RKO (cell line): ENCODE data around the gene KLHL42.
A peak's percentile ranks its signal among the peaks of the same experiment; 100 is the strongest.

ENCODE experiments used
- DNase-seq: peaks from one replicate; pipeline ENCODE4 v3.0.0-alpha.2; 2016; ENCODE audit warnings: low spot score

The KLHL42 gene

DNA sequence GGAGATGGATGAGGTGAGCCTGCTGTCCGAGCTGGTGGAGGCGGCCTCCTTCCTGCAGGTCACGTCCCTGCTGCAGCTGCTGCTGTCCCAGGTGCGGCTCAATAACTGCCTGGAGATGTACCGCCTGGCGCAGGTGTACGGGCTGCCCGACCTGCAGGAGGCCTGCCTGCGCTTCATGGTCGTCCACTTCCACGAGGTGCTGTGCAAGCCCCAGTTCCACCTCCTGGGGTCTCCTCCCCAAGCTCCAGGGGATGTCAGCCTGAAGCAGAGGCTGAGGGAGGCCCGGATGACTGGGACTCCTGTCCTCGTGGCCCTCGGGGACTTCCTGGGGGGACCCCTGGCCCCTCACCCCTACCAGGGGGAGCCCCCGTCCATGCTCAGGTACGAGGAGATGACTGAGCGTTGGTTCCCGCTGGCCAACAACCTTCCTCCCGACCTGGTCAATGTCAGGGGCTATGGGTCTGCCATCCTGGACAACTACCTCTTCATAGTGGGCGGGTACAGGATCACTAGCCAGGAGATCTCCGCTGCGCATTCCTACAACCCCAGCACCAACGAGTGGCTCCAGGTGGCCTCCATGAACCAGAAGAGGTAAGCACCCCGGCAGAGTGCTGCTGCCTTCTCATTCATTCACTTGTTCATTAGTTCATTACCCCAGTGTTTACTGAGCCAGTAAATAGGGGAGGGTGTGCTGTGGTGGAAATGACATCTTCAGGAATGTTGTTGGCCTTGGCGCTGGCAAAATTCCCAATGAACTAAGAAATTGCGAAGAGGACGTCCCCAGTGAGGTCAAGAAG, 777 bp downstream of the KLHL42 start:
- peak; percentile 84 for DNase-seq

DNA sequence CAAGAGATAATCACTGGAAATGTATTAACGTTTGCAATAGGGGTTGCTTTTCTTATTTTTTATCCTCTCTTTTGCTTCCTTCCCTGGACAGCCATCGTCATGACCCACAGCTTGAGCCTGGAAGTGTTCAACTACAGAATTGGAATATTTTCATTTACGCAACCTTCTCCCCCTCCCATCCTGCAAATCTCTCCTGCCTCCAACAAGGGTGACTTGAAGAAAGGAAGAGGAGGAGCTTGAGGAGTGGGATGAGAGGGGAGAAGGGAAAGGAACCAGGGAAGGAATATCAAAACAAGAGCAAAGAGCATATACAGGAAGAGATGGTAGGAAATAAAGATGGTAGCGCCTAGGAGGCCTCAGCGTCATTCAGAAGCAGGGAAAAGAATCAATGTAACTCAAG, 1.6 kb downstream of the KLHL42 start:
- DNase-seq = peak; percentile 27

DNA sequence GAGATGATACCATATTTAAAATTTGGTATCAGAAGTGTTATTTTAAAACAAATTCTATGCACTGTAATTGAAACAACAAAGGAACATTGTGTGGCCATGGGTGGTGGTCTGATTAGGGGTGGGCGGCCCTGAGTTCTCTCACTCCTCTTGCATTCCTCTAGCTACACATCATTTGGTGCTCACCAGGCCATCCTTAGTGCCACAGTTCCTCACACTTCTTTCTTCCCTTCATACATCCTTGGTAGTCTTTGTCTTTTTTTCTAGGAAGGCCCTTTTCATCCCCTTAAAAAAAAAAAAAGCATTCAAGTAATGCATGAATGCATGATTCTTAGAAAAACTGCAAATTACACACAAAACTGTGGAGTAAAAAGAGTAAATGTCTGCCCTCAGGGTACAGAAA, 2.4 kb downstream of the KLHL42 start:
- peak; percentile 18 for DNase-seq

DNA sequence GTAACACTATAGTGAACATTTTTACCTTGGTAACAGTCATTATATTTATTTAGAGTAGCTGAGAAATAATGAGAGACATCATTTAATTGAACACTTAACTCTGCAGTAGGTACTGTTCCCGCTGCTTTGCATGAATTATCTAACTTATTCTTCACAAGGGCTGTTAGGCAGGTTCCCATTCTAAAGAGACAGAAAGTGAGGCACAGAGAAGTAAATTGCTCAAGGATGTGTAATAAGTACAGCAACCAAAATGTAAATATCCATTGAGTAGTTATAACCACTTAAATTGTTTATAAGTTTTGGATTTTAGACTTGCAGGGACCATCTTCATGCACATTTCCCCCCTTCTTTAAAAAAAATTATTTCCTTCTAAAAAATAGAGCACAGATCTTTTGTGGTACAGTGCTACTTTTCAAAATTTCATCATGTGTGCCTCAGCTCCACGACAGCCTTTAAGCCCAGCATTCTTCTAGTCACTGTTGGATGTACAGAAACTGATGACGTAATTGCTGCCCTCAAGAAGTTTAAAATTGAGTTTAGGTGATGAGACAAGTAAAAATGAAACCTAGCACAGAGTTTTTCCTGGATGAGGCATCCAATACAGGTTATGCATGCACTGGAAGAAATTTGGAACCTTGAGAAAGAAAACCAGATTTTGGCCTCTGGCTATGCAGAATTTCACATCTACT, 6.0 kb downstream of the KLHL42 start:
- peak; percentile 78 for DNase-seq

DNA sequence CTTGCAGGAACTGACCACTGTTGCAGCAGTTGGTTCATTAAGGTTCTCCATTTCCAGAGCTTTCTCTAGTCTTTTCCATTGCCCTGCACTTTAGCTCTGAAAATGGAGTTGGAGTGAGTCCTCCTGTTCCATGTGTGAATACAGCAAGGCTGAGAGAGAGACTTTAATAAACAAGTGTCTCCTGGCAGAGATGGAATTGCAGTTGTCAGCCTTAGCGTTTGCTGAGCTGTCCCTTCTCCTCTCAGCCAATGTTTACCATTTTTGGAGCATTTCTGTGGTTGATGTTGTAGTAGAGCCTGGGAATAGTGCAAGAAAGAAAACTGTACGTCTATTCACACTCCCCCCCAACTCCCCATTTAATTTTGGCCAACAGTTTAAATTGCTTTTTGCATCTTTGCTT, 7.5 kb downstream of the KLHL42 start:
- DNase-seq = no peak

DNA sequence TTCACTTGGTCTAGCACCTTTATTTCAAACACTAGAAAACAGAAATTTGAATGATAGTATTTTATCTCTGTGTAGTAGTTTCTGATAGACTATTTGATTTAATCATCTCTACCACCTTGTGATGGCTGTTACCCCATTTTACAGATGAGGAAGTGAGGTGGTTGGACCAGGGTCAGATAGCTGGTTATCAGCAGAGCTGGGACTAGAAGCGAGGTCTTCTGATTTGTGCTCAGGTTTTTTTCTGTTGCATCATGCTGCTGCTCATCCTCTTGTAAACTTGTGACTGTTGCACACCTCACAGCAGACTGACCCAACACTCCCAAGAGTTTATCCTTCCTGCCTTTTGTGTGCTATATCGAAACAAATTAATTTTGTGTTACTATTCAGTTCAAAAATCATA, 10.1 kb downstream of the KLHL42 start:
- DNase-seq = no peak

DNA sequence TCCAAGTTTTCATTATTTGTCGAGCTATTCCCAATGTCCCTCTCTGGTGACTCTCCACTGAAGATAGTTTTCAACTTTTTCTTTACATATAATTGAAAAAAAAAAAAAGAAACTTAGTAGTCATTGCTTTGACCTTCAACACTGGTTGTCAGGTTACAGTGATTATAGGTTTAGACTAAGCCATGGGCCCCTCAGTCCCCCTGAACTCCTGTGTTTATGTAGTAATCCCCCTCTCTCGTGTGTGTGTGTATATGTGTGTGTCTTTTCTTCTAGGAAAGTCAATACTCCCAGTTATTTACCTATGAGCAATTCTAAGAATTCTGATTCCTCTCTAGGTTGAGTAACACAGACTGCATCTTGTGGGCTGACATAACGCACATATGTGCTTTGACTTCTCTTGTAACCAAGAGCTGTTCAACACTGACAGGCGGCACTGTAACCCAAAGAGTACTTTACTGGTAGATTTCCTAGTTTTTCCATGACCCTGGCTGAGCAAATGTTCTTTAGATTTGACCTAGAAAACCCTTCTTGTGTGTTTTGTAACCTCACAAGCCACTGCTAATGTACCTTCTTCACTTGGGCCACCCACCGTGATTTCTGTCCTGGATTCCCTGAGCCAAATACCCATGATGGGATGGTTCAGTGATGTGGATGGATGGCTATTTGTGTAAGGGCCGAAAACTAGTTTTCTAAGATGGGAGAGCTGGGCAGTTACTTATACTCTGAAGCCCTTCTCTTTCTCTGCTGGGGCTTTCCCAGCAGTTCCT, 15.0 kb downstream of the KLHL42 start:
- no peak for DNase-seq

DNA sequence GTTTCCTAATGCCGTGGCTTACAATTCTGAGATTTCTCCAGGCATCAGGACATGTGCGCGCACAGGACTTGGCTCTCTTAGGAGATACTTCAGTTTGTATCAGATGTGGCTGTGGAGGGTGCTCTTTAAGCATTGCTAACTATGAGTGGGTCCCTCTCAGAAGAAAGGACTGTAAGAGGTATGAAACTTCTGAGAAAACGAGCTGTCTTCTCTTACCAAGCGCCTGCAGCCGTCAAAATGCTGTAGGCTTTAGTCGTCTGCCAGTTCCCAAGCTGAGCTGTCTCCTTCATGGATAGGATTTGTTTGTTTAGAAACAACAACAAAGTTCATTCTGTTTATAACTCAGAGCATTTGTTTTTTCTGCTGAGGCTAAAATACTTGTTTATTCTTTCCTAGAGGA, 16.1 kb downstream of the KLHL42 start:
- no peak for DNase-seq

DNA sequence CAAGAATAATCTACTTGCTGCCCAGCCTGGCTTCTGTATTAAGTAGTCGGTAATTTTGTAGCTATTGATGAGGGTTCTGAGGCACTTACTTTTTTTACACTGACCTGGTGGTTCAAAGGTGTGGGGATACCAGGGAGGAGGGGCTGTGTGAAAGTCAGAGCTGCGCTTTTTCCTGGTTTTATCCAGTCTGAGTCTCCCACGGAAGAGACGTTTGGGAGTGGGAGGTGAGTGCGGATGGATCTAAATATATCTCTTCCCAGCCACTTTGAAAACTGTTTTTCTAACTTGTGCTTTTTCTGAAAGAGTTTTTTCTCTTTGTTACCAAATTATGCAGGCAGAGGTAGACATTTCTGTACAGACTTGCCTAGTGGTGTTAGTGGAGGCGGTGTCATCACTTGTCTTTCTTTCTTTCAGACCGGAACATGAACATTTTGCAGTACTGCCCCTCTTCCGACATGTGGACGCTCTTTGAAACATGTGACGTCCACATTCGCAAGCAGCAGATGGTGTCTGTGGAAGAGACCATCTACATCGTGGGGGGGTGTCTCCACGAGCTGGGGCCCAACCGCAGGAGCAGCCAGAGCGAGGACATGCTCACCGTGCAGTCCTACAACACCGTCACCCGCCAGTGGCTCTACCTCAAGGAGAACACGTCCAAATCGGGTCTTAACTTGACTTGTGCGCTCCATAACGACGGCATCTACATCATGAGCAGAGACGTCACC, 17.4 kb downstream of the KLHL42 start:
- no peak for DNase-seq

DNA sequence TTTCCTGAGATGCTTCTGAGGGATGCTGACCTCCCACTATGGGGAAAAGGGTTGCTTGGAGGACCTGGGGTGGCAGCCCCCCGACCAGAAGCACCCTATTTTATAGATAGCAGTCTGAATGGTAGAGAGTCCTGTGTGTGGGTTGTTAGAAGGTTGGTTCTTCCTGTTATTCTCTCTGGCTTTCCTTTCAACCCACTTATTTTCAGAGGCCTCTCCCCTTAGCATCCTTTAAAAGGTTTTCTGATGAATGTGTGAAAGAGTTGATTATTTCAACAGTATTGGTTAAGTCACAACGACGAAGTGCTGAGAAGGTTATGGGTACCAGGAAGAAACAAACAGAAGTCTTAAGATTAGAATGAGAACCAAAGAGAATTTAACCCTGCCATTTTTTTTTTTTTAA, 20.8 kb downstream of the KLHL42 start:
- no peak for DNase-seq

DNA sequence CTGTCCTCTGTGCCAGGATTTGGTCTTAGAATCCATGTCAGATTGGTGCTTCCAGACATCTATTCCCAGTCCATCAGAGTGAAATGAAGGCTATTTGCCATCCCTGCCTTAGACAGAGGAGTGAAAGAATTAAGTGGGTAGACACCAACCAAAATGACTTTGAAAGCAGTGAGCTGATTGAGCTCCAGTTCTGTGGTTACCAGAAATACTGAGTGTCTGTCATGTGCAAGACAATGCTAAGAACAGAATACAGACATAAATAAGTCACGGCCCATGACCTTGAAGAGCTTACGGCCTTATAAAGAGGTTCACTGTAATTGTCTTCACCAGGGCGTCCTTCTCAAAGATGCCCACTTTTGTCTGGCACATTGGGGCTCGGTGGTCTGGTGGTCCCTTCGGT, 21.6 kb downstream of the KLHL42 start:
- DNase-seq = no peak

DNA sequence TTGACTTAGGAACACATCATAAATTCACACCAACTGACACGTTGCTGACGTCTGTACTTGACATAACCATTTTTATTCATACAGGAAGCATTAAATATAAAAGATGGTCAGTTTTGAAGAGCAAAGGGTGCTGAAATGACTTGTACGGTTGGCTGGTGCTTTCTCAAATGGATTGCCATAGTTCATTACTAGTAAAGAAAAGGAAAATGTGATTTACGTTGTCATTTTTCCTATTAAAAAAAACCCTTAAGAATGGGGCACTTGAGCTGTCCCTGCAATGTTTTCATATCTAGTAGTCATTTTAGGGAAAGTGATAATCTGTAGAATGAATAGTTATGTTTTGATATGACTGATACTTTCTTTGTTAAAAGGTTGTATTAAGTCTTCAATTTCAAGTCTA, 22.5 kb downstream of the KLHL42 start:
- no peak for DNase-seq

DNA sequence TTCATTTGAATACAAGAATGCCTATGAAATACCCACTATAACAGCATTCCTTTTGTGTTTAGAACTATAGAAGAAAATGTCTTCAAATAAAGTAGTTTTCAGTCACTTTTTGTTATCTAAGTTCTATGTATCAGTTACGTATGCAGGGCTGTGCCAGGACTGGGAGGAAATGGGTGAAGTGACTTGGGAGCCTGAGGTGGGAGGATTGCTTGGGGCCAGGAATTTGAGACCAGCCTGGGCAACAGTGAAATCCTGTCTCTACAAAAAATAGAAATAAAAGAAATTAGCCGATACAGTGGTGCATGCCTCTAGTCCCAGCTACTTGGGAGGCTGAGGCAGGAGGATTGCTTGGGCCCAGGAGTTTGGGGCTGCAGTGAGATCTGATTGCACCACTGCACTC, 22.9 kb downstream of the KLHL42 start:
- DNase-seq = no peak

DNA sequence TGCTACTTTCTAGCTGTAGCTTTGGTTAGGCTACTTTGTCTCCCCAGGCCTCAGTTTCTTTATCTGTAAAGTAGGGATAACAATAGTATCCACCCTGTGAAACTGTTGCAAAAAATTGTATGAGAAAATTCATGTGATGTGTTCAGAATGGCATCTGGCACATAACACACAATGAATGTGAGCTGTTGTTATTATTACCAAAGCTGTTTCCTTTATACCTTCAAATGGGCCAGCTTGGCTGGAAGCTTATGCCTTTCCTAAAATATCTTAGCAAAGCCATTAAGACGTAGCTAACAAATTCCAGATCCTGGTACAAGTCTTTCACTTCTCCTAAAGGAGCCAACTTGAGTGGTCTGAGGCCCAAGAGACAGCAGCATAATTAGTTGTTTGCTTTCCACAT, 25.2 kb downstream of the KLHL42 start:
- no peak for DNase-seq

DNA sequence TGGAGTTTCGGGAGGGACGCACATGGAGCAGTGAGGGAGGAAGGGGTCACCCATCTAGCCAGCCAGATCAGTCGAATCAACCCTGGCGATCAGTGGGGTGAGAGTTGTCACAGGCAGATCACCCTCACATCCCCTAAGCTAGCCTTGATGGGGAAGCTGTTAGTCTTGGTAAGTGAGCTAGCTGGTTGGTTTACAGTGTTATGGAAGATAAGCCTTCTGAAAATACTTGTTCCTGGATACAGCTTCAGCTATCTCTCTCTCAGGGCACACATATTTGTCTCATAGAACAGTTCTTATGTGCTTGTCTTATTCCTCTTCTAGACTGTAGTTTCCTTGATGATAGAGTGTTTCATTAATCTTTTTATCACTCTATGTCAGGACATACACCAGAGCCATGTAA, 26.2 kb downstream of the KLHL42 start:
- DNase-seq = no peak

DNA sequence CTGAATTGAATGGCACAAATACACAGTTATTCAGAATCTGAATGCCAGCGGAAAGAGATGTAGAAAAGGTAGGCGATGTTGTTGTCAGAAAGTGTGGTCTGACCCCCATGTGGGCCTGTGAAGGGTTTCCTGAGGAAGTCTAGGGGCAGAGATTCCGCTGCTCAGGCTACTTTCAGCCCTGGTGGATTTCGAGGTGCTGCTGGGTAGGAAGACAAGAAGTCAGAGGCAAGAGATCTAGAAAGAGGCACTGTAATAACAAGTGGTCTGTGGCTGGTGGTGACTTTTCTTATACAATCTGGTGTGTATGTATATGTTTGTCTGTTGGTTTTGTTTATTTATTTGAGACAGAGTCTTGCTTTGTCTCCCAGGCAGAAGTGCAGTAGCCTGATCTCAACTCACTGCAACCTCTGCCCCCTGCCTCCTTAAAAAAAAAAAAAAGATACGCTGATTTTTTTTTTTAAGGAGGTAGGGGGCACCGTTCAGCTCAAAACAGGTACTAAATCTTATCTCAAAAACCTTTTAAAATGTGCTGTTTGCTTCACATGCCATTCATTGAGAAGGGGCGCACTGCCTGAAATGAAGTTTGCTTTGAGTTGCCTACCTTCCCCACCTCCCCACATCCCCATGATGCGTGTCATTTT, 27.1 kb downstream of the KLHL42 start:
- DNase-seq = no peak

DNA sequence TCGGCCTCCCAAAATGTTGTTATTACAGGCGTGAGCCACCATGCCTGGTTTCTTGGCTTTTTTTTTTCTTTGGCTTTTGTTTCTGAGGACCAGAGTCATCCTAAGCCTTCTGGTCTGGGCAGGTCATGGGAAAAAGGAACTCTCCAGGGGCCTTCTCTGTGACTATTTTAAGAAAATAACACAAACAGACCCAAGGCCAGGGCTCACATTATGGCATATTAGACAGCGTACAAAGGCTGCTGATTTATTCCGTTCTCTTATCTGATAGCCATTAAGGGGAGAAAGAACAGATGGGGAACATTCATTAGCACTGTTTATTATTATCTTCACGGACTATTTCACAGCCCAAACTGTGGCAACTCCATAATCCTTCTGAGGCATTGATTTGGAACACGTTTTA, 28.8 kb downstream of the KLHL42 start:
- DNase-seq = no peak

DNA sequence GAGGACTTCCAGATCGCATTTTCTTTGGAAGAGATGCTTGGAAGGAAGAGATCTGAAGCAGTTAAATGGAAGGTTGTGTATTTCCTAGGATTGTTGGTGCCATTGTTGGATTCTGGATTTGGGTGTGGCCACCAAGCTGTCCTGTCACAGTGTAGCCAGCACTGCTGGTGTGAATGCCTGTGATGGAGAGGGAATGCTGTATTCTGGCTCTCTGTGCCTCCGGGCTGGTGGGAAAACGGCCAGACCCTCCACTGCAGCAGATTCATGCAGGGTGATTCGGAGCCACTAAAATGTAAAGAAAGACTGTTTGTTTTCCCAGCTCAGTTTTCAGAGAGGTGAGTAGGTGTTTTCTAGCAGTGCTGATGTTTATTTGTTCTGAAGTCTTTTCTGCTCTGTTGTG, 30.7 kb downstream of the KLHL42 start:
- DNase-seq = no peak

DNA sequence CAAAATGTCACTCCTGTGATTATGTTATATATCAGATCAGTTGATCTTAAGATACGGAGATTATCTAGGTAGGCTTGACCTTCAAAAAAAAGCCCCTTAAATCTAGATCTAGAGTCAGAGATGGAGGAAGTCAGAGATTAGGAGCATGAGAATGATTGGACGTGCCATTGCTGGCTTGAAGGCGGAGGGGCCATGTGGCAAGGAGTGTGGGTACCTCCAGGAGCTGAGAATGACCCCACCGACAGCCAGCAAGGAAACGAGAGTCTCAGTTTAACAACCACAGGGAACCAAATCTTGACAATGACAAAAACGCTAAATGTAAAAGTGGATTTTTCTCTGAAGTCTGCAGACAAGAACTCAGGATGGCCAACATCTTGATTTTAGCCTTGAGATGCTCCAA, 32.5 kb downstream of the KLHL42 start:
- DNase-seq = no peak

DNA sequence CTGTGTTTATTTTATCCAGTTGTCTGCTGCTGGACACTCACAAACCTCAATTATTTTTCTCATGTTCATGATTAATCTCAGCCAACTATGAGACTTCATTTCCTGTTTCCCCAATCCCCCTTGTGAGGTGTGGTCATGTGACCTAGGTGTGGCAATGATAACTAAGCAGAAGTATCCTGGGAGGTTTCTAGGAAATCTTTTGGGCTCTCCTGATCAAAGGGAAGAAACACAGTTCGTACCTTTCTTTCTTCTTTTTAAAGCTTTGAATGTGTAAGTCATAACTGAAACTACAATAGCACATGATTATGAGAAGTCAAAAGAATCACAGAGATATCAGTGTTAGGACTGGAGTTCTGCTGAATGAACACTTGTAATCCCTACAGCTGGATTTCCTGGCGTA, 34.4 kb downstream of the KLHL42 start:
- DNase-seq = no peak

DNA sequence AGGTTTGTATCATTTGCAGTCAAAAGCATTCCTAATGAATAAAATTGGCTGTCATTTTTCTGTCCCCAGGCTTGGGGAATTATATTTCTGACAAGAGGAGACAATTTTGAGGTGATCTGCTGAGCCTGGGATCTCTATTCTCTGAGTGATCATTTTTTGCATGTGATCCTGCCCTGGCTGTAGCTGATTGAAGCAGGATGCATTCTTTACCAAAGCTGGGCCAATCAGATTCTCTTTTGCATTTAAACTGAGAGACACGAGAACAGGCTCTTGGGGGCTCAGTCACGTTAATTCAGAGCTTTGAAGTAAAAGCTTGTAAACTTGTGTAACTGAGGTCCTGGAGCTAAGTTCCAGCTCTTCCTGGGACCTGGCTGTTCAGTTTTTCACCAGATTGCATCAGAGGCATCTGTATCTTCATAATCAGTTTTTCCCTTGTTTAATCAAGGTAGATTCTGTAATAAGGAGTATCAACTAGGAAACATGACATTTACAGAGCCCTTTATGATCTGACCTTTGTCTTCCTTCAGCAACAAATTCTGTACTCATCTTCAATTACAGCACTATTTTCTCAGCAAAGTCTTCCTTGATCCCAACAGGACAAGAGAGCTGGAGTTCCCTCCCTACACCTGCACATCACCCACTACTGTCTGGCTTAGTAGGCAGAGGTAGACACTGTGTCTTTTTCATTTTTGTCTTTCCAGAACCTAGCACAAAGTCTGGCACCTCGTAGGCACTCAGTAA, 35.0 kb downstream of the KLHL42 start:
- no peak for DNase-seq
